ENCODE data around the gene LIPI.

The LIPI gene

GRCh38 chr21:14210738-14211137 is at the start of gene LIPI:
TSS of gene LIPI (minus strand) at chr21:14210955. CDS start at chr21:14210845, 110 bp downstream.
- DNase-seq (ENCODE audit: low read depth), result no peak
- TF ChIP-seq CTCF (IDR thresholded peaks at IDR 0.05; ENCODE audit: control insufficient read depth, insufficient read depth, low read depth, low read length, missing control alignments), result no peak
- H3K4me3 ChIP-seq (ENCODE audit: control insufficient read depth, low read depth, low read length), result no peak within 1 kb of the TSS

DNA sequence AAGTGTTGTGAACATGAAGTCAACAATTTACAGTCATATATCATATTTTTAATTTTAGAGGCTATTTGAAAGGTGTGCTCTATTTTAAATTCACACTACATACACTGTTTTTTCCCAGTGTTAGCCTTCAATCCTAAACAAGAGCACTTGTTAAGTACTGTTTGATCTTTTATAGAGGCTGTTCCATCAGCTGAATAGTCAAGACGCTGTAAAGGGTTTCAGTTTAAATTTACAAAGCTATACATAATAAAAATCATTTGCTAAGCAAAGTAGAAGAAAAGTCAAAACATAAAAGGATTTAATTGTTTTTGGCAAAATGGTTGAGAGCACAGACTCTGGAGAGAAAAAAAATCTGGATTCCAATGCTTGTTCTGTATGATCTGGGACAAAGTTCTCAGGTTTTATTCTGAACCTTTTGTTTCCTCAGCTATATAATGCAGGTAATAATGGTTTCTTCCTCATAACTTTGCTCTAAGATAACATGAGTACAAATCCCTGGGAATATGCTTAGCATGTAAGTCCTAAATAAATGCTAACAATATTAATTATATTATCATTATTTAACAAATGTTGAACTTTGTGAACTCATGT is 49.5 kb upstream of the LIPI start:
- no peak for TF ChIP-seq CTCF (IDR thresholded peaks at IDR 0.05; ENCODE audit: control insufficient read depth, insufficient read depth, low read depth, low read length, missing control alignments)
- H3K4me3 ChIP-seq (ENCODE audit: control insufficient read depth, low read depth, low read length), result no peak overlapping the region
- DNase-seq (ENCODE audit: low read depth), result no peak

DNA sequence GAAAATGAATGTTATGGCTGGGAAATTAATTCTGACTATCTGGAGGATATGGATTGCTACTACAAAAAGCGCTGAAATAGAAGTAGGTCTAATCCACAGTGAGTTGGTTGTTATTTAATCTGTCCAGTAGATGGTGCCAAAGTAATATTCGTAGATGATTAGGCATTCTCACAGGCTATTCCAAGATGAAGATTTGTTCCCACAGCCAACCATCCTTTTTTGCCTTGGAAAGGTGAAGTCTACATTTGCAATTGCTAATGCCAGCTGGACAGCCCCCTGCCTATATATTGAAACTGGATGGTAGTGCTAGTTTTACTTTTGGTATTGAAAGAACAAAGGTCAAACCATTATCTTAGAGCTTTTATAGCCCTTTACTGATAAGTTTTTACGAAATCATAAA is 49.0 kb upstream of the LIPI start:
- TF ChIP-seq CTCF (IDR thresholded peaks at IDR 0.05; ENCODE audit: control insufficient read depth, insufficient read depth, low read depth, low read length, missing control alignments), result peak; percentile 55
- peak; percentile 10 for DNase-seq (ENCODE audit: low read depth)
- H3K4me3 ChIP-seq (ENCODE audit: control insufficient read depth, low read depth, low read length), result no peak overlapping the region

DNA sequence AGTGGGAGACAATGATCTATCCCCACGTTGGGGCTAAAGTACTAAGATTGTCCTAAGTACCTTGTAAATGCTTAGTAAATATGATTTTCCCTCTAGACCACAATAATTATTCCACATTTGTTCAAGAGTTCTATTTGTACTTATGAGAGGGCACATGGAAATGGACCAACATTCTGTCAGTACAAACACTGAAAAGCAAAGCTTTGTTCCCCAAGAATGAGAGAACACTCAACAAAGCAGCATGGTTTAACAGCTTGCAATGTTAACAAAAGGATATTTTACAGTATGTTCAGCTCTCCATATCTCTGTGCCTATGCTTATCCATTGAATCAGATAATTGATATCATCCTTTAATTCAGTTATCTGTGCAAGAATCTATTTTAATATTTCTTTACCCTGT is 40.6 kb upstream of the LIPI start:
- no peak for DNase-seq (ENCODE audit: low read depth)
- no peak overlapping the region for H3K4me3 ChIP-seq (ENCODE audit: control insufficient read depth, low read depth, low read length)
- no peak for TF ChIP-seq CTCF (IDR thresholded peaks at IDR 0.05; ENCODE audit: control insufficient read depth, insufficient read depth, low read depth, low read length, missing control alignments)

- DNase-seq (ENCODE audit: low read depth), result no peak
- no peak for TF ChIP-seq CTCF (IDR thresholded peaks at IDR 0.05; ENCODE audit: control insufficient read depth, insufficient read depth, low read depth, low read length, missing control alignments)
- H3K4me3 ChIP-seq (ENCODE audit: control insufficient read depth, low read depth, low read length), result no peak overlapping the region
These were observed 35.0 kb upstream of the LIPI start for GRCh38 chr21:14245711-14246110.

DNA sequence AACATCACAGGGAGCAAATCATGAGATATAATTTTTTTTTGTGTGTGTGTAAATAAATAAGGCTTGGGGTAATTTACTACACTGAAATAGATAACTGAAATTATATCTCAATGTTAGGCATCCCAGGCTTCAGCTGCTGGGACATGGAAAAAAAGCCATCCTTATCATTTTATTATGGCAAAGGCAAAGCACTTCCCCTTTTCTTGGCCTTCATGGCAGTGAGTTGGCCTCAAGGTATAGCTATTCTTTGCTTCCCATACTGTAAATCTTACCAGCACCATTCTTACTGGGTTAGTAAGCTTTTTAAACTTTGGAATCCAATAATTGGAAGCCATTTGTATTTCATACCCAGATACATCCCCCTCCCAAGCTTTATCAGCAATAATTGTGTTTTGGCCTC is 34.2 kb upstream of the LIPI start:
- DNase-seq (ENCODE audit: low read depth), result no peak
- TF ChIP-seq CTCF (IDR thresholded peaks at IDR 0.05; ENCODE audit: control insufficient read depth, insufficient read depth, low read depth, low read length, missing control alignments), result no peak
- no peak overlapping the region for H3K4me3 ChIP-seq (ENCODE audit: control insufficient read depth, low read depth, low read length)

DNA sequence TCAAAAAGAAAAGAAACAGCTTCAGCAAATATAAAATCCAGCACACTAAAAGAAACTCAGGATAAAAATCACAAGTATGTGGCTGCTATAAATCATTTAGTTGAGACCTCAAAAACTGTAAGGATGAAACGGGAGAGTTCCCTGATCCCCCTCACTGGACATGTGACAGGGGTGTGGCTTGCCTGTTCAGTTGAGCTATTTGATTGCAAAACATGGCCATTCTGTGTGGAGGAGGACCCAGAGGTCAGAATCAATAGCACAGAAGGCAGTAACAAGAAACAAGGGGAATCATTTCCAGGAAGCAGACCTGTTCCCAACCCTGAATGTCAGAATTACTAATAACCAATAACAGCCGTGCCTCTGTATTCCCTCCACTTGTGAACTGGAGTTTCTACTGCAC is 33.1 kb upstream of the LIPI start:
- DNase-seq (ENCODE audit: low read depth), result no peak
- H3K4me3 ChIP-seq (ENCODE audit: control insufficient read depth, low read depth, low read length), result no peak overlapping the region
- TF ChIP-seq CTCF (IDR thresholded peaks at IDR 0.05; ENCODE audit: control insufficient read depth, insufficient read depth, low read depth, low read length, missing control alignments), result no peak

All from AG09309 (cell line).